OCI-M2 (cell line): ENCODE measurements around the gene GABBR2.
"Not testable (repeated sequence)": the region's sequence is repeated elsewhere in the genome, so short reads cannot be mapped to it uniquely, and the experiment has no call there.

Experiments
- DNase-seq: peaks from one replicate; lab custom pipeline; 2025; ENCODE audit not compliant: unreplicated experiment; lab: John Stamatoyannopoulos, UW

The GABBR2 gene

DNA sequence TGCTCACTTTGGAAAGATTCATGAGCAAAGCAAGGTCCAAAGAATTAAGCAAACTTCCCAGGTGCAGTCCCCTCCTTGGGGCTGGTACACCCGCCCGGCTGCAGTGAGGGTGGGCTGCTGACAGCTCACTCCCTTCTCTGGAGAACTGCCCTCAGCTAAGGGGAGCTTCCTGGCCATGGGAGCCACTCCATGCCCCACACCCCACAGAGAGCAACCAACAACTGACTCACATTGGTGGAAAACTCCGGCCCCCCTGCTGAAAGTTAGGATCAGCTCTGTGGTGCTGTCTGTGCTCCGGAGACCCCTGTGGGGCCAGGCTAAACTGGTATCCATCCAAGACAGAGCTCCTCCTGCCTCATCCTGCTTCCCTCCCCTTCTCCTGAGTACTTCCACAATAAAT, 223.0 kb downstream of the GABBR2 start:
- no peak for DNase-seq

DNA sequence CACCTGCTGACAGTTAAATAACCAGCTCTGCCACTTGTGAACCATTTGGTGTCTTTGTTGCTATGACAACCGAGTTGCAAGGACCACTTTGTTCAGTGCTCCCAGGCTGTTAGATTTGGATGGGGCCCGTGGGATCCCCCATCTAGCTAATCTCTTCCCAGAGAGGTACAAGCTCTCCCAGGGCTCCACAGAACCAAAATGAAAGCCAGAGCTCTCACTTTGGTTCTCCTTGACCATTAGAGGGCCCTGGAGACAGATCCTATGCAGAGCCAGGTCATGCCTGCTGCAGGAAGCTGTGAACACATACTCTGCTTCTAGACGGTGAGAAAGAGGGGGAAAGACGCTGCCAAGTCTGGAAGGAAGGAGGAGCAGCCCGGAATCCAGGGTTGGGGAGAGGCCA, 224.6 kb downstream of the GABBR2 start:
- DNase-seq = no peak

DNA sequence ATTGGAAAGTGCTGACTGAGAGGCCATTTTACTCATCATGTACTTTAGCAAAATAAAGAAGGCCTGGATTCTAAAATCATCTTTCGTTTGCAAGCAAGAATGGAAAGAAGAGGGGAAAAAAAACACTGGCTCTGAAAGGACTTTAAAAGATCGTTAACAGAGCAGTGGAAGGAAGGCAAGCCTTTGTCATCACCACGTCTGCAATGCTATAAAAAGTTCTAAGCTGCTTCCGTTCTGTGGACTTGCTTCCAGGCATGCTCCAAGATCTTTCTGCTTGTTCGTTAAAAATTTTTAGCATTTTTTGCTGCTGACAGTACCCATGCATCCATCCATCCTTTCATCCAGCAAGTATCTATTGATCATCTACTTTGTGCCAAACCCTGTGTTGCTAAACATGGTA, 226.5 kb downstream of the GABBR2 start:
- no peak for DNase-seq

DNA sequence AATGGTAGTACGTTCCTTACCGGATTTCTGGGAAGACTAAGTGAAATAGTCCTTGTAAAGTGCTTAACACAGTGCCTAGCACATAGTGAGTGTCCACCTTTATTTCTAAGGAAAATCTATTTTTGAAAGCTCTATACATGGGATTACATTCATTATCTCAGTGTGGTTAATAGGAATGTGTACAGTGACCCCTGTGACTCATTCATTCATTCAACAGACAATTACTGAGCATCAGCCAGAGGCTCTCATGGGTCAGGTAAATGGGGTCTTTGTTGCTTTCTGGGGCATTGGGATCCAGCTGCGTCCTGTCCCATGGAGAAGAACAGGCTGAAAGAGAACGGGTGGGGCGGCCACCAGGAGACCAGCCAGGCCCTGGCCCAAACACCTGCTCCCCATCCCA, 227.1 kb downstream of the GABBR2 start:
- no peak for DNase-seq

DNA sequence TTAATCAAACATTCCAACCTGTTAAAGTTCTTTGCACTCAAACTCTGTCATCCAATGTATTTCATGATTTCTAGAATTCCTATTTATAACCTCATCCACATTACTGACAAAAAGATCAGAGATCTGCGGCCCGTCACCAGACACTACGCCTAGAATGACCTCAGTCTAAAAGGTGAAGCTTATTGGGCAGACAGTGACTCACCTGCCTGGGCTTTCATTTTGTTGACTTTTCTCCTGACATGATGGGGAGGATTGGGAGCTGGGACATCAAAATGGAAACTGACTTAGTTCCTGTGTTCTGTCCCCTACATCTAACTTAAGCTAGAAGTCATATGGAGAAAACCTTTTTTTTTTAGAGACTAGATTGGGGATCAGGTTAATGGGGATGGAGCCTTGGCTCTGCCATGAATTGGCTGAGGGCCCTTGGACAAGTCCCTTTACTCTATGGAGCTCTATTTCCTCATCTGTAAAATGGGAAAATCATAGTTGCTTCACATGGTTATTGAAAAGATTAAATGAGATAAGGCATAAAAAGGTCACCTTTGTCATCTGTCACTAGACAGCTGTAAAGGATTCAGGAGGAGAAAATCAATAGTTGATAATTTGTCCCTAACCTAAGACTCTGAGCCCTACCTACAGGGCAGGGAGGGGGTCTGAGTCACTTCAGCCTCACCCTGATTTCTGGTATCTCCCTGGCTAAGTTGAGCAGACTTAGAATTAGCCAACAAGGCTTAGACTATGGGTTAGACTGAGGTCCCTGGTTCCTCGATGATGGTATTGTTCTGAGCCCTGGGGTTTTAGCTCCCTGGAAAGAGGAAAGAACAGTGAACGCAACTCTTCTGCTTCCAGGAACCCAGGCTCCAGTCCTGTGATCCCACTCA, 228.5 kb downstream of the GABBR2 start:
- DNase-seq = no peak

DNA sequence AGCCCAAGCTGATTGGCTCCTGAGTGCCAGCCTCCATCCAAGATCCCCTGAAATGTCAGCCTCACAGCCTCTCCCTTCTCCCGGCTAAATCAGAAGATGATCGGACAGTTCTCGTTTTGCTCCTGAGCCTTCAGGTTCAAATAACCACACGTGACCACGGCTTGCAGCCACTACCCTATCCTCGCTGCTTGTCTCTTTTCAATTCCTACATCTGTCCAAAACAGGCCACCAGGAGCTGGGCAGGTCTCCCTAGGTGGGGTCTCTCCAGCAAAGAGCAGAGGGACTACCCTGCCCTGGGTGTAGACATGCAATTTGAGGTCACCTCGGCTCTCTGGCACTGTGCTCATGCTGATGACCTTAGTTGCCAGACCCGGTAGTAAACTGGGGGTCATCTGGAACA, 229.3 kb downstream of the GABBR2 start:
- DNase-seq = no peak

DNA sequence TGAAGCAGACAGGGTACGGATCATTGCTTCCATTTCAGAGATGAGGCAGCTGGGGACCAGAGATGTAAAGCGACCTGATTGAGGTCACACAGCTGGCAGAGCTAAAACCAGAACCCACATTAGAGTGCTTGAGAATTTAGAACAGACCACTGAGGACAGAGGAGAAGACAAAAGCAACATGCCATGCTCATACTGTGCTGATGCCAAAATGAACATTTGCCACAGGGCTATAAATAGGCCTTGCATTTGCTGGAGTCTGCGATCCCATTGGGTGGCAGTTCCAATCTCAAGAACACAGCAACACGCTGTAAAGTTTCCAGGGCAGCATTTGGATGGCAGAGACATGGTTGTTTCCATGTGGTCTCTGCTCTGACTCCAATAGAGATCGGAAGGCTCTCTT, 230.9 kb downstream of the GABBR2 start:
- no peak for DNase-seq

DNA sequence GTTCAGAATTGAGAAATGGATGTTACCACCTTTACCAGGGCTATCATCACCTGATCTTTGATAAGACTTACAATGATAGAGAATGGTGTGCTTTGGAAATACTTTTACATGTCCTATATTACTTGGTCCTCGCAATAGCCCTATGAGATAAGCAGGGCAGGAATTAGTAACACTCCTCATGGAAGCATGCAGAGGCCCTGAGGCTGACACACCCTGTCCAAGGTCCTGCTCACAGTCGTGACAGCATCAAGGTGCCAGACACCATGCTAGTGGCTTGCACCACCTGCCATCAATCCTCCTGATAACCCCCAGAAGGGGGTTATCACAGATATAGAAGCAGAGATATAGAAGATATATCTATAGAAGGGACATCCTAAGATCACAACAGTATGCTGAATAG, 236.5 kb downstream of the GABBR2 start:
- DNase-seq = no peak

DNA sequence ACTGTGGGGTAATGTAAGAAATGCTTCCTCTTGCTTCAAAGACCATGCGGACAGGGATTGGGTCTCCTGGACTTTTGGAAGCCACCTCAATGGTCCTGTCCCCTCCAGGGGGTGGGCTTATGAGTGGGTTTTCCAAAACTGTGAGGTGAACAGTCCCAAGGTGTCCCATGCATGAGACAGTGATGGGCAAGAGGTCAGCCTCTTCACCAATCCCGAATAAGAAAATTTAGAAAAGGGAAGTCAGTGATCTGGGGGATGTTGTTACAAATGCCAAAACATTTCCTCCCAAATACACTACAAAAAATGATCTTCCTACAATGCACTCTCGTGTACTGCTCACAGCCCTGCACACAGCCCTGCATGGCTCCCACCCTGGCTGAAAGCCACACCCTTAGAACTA, 237.6 kb downstream of the GABBR2 start:
- no peak for DNase-seq

DNA sequence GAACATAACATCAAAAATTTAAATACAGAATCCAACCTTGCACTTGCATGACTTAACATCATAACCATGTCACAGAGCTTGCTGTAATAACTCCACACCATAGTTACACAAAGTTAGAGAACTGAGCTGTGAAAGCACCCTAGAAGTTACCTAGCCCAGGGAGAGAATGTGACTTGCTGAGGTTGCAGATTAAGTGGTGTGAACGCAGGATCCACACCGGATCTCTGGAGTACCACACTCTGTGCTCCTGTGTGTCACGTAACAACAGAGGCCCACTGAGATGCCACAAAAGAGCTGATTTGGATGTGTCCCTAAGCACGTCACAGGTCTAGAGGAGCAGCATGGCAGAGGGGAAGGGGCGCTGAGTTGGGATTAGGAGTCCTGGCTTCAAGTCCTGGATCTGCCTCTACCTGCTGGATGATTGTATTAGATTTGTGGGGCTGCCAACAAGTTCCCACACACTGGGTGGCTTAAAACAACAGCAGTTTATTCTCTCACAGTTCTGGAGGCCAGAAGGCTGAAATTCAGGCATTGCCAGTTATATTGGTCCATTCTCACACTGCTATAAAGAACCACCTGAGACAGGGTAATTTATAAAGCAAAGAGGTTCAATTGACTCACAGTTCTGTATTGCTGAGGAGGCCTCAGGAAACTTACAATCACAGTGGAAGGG, 240.0 kb downstream of the GABBR2 start:
- DNase-seq = no peak

DNA sequence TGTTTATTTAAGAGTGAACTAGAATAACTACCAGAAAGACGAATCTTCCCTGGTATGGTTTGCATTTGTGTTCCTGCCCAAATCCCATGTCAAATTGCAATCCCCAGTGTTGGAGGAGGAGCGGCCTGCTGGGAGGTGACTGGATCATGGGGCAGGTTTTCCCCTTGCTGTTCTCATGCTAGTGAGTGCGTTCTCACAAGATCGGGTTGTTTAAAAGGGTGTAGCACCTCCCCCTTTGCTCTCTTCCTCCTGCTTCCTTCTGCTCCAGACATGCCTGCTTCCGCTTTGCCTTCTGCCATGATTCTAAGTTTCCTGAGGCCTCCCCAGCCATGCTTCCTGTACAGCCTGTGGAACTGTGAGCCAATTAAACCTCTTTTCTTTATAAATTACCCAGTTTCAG, 242.9 kb downstream of the GABBR2 start:
- DNase-seq = no peak

DNA sequence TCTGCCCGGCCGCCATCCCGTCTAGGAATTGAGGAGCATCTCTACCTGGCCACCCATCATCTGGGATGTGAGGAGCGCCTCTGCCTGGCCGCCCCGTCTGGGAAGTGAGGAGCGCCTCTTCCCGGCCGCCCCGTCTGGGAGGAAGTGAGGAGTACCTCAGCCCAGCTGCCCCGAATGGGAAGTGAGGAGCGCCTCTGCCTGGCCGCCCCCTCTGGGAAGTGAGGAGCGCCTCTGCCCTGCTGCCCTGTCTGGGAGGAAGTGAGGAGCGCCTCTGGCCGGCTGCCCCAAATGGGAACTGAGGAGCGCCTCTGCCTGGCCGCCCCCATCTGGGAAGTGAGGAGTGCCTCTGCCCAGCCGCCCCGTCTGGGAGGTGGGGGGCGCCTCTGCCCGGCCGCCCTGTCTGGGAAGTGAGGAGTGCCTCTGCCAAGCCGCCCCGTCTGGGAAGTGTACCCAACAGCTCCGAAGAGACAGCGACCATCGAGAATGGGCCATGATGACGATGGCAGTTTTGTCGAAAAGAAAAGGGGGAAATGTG, 244.5 kb downstream of the GABBR2 start:
- DNase-seq = not testable (repeated sequence)

DNA sequence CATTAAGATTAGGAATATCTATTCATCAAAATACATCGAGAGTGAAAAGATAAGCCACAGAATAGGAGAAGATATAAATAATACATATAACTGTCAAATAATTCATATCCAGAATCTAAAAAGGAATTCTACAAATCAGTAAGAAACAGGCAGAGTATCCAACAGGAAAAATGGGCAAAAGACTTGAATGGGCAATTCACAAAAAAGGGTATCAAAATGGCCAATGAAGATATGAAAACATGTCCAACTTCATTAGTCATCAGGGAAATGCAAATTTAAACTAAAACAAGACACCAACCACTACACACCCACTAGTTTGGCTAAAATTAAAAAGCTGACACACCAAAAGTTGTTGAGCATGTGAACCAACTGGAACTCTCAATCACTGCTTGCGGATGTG, 246.4 kb downstream of the GABBR2 start:
- DNase-seq = no peak

DNA sequence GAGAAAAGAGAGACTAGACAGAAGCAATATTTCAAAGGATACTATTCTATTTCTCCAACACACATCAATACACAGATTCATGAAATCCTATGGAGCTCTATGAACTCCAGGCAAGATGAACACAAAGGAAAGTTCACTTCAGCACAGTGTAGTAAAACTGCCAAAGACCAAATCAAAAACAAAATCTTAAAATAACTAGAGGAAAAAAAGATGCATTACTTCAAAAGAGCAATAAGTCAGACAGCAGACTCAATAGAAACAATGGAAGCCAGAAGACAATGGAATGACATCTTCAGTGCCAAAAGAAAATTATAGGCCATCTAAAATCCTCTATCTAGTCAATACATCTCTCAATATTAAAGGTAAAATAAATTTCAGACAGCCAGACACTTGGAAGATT, 248.0 kb downstream of the GABBR2 start:
- DNase-seq = no peak

DNA sequence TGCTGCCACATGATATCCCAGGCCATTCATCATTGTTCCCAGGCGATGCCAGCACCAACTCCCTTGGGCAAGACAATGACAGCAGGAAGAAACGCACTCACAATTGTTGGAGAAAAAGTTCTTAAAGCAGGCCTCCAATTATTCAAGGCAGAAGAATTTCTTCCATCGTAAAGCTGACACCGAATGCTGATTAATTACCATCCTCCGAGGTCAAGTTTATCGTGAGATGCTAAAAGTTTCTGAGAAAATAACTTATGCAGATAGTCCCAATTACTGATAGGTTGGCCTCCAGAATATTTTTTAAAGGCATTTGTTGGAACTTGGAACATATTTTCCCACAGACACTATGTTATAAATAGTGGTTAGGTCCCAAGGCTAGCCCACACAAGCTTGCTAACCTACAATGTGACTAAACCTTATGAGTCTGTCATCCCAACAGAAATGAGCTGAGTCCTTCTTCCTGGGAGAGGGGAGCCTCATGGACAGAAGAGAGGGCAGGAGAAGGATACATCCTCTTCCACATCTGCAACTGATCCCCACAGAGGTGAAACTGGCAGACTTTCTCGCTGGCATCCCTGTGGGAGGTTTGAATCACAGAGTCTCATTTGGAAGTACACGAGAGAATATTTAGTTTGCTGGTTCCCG, 250.9 kb downstream of the GABBR2 start:
- DNase-seq = no peak

DNA sequence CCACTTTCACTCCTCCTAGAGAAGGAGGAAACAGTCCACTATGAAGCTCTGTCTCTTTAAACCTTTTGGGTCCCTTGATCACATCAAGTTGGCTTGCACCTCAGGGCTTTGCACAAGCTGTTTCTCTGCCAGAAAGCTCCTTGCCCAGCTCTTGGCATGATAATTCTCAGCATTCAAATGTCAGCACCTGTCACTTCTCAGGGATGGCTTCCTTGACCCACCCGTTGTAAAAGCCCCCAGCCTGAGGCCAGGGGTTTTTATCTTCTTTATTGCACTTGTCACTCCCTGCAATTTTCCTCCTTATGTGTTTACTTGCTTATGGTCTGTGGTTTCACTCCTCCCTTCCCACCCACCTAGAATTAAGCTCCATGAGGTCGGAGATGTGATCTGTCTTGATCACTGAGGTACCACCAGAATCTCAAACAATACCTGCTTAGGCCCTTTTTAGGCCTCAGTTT, 252.6 kb downstream of the GABBR2 start:
- no peak for DNase-seq

DNA sequence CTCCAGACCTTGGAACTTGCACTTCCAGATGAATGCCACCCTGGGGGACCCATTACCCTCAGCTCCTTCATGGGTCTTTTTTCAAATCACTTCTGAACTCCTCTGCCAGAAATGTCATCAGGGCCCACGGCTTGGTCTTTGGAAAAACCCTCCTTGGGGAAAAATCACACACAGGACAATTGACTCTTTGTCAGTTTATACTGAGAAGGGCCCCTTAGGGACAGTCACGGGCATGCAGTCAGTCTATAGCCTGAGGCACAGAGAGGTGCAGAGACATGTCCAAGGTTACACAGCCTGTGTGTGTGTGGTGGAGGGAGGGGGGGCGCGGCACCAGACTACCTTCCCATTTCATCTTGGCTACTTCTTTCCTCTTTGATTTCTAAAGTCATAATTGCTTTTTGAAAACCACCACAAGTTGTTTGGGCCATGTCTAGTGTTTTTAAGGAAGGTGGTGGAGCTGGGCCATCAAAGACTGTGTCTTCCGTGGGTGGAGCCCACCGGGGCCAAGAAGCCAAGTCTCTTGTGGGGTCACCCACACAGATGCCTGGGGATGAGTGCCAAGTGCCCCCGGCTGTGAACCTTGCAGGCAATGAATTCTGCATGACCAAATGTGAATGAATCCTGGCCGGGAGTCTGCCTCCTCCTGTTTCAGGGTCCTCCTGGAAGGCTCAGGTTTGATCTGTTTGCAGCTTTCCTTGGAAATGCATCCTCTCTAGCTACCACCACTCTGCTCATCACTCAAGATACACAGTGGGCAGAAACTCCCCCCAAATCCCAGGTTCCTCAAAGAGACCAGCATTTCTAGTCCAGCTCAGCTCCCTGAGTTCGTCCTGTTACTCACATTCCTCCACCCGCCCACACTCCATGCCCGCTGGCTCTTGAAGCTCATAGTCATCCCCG, 253.2 kb downstream of the GABBR2 start:
- DNase-seq = no peak

DNA sequence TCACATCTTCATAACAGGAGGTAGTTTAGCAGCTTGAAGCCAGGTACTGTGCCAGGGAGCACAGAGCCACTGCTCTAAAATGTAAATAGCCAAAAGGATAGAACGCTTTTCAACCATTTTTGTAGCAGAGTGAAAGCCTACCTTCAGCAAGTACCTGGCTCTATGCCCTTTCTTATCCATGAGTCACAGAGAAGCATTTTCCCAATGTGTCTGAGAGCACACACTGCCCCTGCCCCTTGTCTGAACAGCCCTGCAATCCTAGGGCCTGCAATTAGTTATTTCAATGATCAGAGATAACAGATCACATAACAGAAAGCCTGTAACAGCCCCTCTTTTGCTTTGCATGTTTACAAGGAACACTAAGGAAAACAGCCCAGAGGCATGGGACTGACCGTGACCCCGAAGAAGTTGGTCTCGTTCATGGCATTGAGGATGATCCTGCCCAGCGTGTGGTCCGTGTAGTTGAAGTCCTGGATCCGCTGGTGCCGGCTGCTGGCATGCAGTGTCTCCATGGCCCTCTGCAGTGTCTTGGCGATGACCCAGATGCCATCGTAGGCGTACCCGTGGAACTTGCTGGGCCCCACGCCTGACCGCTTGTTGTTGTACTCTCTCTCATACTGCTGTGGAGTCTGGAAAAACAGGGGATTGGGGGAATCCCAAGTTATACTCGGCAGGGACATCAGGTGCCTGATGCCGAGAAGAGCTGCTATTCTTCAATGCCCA, 255.0 kb downstream of the GABBR2 start:
- DNase-seq = no peak

DNA sequence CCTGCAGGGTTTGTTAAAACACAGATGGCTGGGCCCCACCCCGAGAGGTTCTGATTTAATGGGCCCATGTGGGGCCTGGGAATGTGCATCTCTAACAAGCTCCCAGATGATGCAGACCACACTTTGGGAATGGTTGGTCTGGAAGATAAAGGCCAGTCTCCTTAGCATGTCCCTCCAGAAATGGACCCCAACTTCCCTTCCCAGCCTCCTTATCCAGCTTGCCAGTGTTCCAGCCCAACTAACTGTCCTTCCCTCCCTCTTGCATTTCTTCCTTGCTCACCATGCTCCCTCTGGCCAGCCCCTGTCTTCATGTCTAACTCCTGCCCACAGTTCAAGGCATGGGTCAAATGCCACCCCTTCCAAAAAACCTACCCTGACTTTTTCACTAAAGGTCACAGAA, 257.2 kb downstream of the GABBR2 start:
- DNase-seq = no peak

DNA sequence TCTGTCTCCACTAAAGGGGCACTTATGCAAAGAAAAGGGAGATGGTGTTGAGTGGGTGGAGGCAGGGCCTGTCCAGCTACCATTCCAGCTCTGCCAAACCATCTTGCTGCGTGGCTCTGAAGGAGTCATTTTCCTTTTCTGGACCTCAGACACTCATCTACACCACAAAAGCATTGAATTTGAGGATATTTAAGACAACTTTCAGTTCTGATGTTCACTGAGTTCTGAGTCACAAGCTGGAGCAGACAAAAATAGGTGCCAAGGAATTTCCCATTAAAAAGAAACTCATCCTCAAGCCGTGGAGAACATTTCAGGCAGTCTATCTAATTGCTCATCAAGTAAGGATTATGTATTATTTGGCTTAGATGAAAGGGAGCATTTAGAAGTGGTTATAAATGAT, 258.2 kb downstream of the GABBR2 start:
- no peak for DNase-seq
